Anterior cingulate cortex (tissue), 58 donors: Measurements from ENCODE around the gene IRF2BP2.
"Not testable (repeated sequence)": the region's sequence is repeated elsewhere in the genome, so short reads cannot be mapped to it uniquely, and the experiment has no call there.

Experiments used
- DNase-seq, 58 donors: peaks; one replicate each; lab custom pipeline; 2025; lab: John Stamatoyannopoulos, UW

Gene IRF2BP2

GRCh38 chr1:234634922-234635321 is 24.9 kb upstream of the IRF2BP2 start:
- DNase-seq = not testable (repeated sequence)

- DNase-seq = no peak
These were observed 24.4 kb upstream of the IRF2BP2 start for GRCh38 chr1:234634387-234634786.

- no peak for DNase-seq
These were observed 23.4 kb upstream of the IRF2BP2 start for GRCh38 chr1:234633246-234634003.

GRCh38 chr1:234632225-234632624 is 22.2 kb upstream of the IRF2BP2 start:
- no peak for DNase-seq

GRCh38 chr1:234631721-234632125 is 21.7 kb upstream of the IRF2BP2 start:
- no peak for DNase-seq

- DNase-seq = no peak
These were observed 19.0 kb upstream of the IRF2BP2 start for GRCh38 chr1:234629026-234629425.

- no peak for DNase-seq
These were observed 18.1 kb upstream of the IRF2BP2 start for GRCh38 chr1:234628089-234628488.

- DNase-seq = no peak
These were observed 17.3 kb upstream of the IRF2BP2 start for GRCh38 chr1:234627009-234627950.

- no peak for DNase-seq
These were observed 16.4 kb upstream of the IRF2BP2 start for GRCh38 chr1:234626391-234626790.

GRCh38 chr1:234624724-234625117 is 14.7 kb upstream of the IRF2BP2 start:
- no peak for DNase-seq

- no peak for DNase-seq
These were observed 11.8 kb upstream of the IRF2BP2 start for GRCh38 chr1:234621657-234622335.

GRCh38 chr1:234621127-234621468 is 11.1 kb upstream of the IRF2BP2 start:
- no peak for DNase-seq

GRCh38 chr1:234620272-234621126 is 10.5 kb upstream of the IRF2BP2 start:
- no peak for DNase-seq

- no peak for DNase-seq
These were observed 9.8 kb upstream of the IRF2BP2 start for GRCh38 chr1:234619794-234620247.

- DNase-seq = no peak
These were observed 9.1 kb upstream of the IRF2BP2 start for GRCh38 chr1:234619071-234619480.

GRCh38 chr1:234618737-234619049 is 8.7 kb upstream of the IRF2BP2 start:
- DNase-seq = no peak

GRCh38 chr1:234617986-234618736 is 8.2 kb upstream of the IRF2BP2 start:
- DNase-seq = no peak

- DNase-seq = no peak
These were observed 7.4 kb upstream of the IRF2BP2 start for GRCh38 chr1:234617131-234617985.

GRCh38 chr1:234616644-234617043 is 6.7 kb upstream of the IRF2BP2 start:
- DNase-seq = no peak
